GM19025 (cell line): ENCODE results near the gene PEX5.
"Not testable (repeated sequence)": the region's sequence is repeated elsewhere in the genome, so short reads cannot be mapped to it uniquely, and the experiment has no call there.

Experiments used
- ATAC-seq: cut with Tn5 transposase; IDR thresholded peaks from one replicate; pipeline ENCODE4 v1.9.1; 2021; ENCODE audit warnings: mild to moderate bottlenecking, low read depth, moderate library complexity; ENCODE audit not compliant: unreplicated experiment

Gene PEX5

DNA sequence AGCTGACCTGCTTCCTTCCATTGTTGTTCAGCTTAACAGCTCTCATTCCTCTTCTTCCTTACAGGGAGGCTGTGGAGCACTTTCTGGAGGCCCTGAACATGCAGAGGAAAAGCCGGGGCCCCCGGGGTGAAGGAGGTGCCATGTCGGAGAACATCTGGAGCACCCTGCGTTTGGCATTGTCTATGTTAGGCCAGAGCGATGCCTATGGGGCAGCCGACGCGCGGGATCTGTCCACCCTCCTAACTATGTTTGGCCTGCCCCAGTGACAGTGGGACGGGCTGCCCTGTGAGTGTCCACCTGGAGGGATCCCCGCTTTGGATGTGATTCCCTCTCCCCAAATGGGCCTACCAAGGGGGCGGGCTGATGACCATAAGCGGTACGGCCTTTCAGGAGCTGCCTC lies 20.5 kb downstream of the PEX5 start:
- no peak for ATAC-seq

DNA sequence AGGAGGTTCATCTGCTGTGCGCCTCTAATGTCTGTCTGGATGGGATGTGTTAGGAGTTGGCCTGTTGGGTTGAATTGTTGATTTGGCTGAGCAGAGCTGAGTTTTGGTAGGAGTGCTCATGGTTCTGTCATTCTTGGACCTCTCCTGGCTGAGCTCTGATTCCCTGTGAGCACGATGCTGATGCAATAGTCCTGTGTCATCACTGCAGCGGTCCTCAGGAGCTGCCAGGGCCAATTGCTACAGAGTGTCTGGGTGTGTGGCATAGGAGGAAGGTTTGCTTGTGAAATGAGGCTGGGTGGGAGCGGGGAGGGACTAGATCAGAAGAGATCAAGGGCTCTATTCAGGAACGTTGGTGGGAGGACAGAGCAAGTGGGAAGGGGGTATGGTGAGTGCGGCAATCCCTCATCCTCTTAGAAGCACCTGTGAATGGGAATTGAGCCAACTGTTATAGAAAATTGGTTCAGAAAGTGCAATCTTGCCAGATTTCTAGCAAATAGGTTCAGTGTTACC lies 21.2 kb downstream of the PEX5 start:
- ATAC-seq: no peak

DNA sequence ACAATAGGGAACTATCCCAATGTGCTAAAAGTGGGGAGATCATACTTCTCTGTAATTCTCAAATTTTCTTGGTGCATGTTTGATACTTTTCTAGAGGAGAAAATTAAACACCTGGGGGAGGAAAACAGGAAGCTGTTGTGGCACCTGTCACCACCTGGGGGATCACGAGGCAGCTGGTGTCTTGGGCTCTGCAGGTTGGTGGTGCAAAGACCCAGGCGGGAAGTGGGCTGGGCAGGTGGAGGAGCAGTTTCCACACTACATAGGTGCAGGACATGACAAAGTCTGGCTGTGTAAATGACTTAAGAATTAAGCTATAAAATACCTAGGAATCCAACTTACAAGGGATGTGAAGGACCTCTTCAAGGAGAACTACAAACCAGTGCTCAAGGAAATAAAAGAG lies 23.2 kb downstream of the PEX5 start:
- no peak for ATAC-seq

DNA sequence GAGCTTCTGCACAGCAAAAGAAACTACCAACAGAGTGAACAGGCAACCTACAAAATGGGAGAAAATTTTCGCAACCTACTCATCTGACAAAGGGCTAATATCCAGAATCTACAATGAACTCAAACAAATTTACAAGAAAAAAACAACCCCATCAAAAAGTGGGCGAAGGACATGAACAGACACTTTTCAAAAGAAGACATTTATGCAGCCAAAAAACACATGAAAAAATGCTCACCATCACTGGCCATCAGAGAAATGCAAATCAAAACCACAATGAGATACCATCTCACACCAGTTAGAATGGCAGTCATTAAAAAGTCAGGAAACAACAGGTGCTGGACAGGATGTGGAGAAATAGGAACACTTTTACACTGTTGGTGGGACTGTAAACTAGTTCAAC lies 24.3 kb downstream of the PEX5 start:
- not testable (repeated sequence) for ATAC-seq

DNA sequence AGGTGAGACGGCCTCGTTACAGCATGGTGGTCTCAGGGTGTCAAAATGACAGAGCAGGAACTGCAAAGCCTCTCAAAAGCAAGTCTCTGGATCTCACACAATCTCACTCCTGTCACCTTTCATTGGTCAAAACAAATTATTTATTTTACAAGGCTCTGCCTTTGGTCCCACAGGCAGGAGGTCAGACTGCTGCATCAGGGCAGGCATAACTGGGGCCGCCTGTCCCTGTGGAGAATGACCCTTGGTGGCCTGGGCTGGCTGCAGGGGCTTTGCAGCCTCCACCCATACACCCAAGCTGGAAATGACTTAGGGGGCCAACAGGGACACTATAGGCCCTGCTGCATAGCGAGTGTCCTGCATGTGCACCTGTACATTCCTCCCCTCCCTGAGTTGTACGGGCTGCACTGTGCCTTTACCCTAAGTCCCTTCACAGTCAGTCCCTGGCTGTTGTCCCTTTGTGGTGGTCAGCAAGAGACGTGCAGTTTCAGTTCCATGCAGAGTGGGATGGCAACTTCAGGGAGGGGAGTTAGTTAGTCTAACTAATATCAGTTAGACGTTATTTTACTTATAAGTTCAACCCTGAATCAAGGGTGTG lies 28.1 kb downstream of the PEX5 start:
- ATAC-seq: no peak

DNA sequence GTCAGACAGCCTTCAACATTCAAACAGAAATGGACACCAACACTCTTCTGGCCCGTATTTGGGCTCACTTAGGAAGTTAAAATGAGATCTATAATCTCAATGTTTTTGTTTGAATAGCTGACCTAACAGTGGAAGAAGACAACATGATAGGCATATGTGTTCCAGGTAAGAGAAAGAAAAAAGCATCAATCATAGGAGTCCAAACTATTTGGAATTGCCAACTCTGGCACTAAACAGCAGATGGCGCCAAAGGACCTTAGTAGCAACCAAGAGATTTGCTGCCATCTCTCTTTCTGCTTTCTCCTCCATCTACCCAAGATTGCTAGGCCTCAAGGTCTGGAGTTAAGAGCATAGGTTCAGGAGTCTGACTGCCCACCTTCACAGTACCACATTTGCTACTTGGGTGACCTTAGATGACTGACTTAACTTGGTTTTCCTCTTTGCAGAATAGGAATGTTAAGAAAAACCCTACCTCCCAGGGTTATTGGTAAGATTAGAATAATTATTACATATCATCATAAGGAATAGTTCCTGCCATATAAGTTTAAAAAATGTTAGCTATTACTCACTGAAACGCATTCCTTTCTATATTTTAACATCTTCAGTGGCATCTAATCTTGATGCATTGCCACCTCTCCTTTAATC lies 30.2 kb downstream of the PEX5 start:
- no peak for ATAC-seq

DNA sequence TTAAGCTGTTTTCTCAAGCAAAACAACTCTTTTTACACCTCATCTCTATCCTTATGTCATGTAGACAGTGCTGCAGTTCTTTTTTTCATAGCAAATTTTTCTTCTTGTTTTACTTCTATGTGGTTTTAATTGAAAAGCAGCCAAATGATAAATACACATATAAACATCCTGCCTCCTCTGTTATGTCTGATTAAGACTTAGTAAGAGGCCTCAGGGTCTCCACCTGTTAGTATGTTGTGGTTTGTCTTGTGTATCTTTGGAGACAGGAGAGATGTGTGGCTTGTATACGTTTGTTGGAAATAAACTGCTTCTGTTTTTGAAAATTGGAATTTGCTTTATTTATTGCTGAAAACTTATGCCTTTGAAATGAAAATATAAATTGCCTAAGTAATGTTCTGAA lies 32.0 kb downstream of the PEX5 start:
- ATAC-seq: no peak

DNA sequence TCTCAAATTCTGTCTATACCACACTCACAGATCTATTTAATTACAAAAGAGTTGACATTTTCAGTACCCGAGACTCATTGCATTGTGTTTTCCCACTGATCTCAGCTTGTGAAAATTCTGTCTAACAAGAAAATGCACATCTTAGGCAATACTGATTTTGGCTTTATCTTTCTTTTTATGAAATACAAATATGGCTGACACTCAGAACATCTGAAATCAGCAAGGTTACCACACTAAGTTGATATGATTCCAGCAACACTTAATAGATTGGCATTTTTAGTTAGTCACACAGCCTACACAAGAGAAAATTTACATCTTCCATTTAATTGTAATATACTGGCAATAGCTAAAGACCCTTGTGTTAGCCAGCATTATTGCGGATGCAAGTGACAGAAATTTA lies 40.3 kb downstream of the PEX5 start:
- ATAC-seq: no peak

DNA sequence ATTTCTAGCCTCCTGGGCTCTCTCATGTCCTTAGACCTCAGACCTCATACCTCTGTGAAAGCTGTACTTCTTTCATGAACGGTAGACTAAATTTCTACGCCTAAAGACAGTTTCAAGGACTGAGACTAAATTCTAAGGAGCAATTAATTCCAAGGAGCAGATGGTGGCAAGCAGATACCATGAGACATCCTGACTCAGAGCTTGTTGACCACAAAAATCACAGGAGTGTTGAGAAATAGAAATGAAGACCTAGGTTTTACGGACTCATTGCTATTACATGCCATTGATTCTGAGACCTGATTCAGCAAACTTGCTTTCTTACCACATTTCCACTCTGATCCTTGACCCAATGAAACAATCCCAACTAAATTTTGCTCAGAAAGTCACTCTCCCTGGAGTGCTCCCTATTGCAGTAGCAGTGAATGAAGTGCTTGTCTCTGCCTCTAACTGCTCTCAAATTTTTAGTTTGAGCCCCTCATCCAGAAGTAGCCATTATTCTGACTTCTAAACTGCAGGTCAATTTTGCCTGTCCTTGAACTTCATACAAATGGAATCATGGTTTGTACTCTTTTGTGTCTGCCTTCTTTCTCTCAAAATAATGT lies 52.0 kb downstream of the PEX5 start:
- no peak for ATAC-seq

DNA sequence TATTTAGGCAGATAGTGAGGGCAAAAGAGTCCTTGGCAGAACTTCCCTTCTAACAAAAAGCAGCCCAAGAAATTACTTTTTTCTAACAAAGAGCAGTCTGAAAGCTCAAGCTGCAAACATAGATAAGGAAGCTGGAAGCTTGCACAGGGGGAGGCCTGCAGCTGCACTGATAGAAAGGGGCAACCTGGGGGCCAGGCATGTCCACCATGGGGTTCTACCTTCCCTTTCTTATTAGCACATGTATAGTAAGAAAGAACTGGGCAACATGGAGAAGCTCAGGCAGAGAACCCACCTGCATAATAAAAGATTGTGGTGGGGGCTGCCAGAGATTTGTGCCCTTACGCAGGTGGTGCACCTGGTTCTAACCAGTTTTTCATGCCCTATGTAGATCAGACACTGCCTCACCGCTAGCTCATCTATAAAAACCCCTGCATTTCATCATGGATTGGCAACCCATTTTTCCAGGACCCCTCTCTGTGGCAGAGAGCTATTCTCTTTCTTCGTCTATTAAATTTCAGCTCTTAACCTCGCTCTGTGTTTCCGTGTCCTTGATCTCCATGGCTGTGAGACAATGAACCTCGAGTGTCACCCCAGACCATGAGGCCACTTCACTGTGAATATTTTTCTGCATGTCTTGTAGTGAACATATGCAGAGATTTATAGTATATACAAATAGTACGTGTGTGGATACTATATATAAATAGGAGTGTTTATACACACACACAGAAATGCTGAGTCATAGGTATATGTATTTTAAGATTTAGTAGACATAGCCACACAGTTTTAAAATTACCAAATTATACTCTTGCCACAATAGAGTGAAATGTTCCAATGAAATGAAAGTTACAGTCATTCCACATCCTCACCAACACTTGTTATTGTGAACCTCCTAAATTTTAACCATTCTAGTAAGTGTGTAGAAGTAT lies 53.0 kb downstream of the PEX5 start:
- no peak for ATAC-seq

DNA sequence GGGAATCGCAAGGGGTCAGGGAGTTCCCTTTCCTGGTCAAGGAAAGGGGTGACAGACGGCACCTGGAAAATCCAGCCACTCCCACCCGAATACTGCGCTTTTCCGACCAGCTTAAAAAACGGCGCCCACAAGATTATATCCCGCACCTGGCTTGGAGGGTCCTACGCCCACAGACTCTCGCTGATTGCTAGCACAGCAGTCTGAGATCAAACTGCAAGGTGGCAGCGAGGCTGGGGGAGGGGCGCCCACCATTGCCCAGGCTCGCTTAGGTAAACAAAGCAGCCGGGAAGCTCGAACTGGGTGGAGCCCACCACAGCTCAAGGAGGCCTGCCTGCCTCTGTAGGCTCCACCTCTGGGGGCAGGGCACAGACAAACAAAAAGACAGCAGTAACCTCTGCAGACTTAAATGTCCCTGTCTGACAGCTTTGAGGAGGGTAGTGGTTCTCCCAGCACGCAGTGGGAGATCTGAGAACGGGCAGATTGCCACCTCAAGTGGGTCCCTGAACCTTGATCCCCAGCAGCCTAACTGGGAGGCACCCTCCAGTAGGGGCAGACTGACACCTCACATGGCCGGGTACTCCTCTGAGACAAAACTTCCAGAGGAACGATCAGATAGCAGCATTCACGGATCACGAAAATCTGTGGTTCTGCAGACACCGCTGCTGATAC lies 62.0 kb downstream of the PEX5 start:
- ATAC-seq: not testable (repeated sequence)

DNA sequence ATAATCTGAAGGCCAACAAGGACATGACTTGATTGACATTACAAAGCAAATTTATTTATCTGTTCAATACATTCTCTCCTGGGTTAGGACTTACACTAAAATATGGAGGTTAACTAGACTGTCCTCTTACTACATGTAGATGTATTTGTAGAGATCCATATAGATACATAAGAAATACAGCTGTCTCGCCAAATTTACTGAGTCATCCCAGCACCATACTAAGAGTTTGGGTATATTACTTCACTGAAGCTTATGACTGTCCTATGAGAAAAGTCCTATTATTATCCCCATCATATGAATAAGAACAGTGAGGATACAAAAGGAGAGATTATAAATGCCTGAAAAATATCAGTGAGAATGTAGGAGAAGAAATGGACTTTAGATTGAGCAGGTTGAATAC lies 69.6 kb downstream of the PEX5 start:
- no peak for ATAC-seq
